SH-SY5Y (cell line): ENCODE data around the gene PLEKHA7.

Experiments used
- GATA2 ChIP-seq: IDR thresholded peaks from 2 replicates; pipeline ENCODE4 v1.6.1; 2011; ENCODE audit warnings: mild to moderate bottlenecking, low read depth, low read length
- GATA3 ChIP-seq: IDR thresholded peaks from 2 replicates; pipeline ENCODE4 v1.6.1; 2011; ENCODE audit warnings: low read depth, mild to moderate bottlenecking, low read length, moderate library complexity

GRCh38 chr11:16874275-16874975, 139.8 kb downstream of the PLEKHA7 start:
- TF ChIP-seq GATA3, result no peak
- no peak for TF ChIP-seq GATA2
